SH-SY5Y (cell line): ENCODE results near the gene VAV3.

Source experiments
- GATA2 ChIP-seq: IDR thresholded peaks from 2 replicates; pipeline ENCODE4 v1.6.1; 2011; ENCODE audit warnings: mild to moderate bottlenecking, low read depth, low read length
- GATA3 ChIP-seq: IDR thresholded peaks from 2 replicates; pipeline ENCODE4 v1.6.1; 2011; ENCODE audit warnings: low read depth, mild to moderate bottlenecking, low read length, moderate library complexity

- TF ChIP-seq GATA3 (no peak), GATA2 (no peak)
Measured at GRCh38 chr1:107939256-107939655, 25.7 kb downstream of the VAV3 start.
